Erythroblast (primary cell): ENCODE results near the gene ORM1.
"Not testable (repeated sequence)": the region's sequence is repeated elsewhere in the genome, so short reads cannot be mapped to it uniquely, and the experiment has no call there.

Experiments used
- DNase-seq, 2 experiments: peaks; one replicate each; lab custom pipeline; 2025; lab: John Stamatoyannopoulos, UW
- GATA1 ChIP-seq: IDR thresholded peaks from 2 replicates; pipeline ENCODE4 v1.6.1; 2011; ENCODE audit warnings: low read depth, mild to moderate bottlenecking, control low read depth, low read length, moderate library complexity
- POLR2A ChIP-seq: IDR thresholded peaks from 2 replicates; pipeline ENCODE4 v1.6.1; 2011; ENCODE audit warnings: mild to moderate bottlenecking, low read length

The ORM1 gene

GRCh38 chr9:114318416-114318815 is 4.5 kb upstream of the ORM1 start:
- no peak for TF ChIP-seq POLR2A
- TF ChIP-seq GATA1, result no peak
- DNase-seq, result no peak

GRCh38 chr9:114319147-114319546 is 3.8 kb upstream of the ORM1 start:
- no peak for DNase-seq
- TF ChIP-seq POLR2A (no peak), GATA1 (no peak)

GRCh38 chr9:114320710-114321109 is 2.2 kb upstream of the ORM1 start:
- DNase-seq, result not testable (repeated sequence)

GRCh38 chr9:114321759-114322158 is 1.1 kb upstream of the ORM1 start:
- no peak for DNase-seq

GRCh38 chr9:114322160-114322818 is 609 bp upstream of the ORM1 start:
- DNase-seq, result not testable (repeated sequence)

More at GRCh38 chr9:114321759-114322158, 1.1 kb upstream of the ORM1 start:
- no peak for TF ChIP-seq GATA1
- TF ChIP-seq POLR2A, result no peak

GRCh38 chr9:114323849-114324248 is 951 bp downstream of the ORM1 start:
- DNase-seq, result not testable (repeated sequence)

GRCh38 chr9:114324492-114324891 is 1.6 kb downstream of the ORM1 start:
- TF ChIP-seq GATA1, result no peak
- TF ChIP-seq POLR2A, result no peak
- no peak for DNase-seq

- not testable (repeated sequence) for DNase-seq
These were observed 2.1 kb downstream of the ORM1 start for GRCh38 chr9:114324965-114325364.

- not testable (repeated sequence) for DNase-seq
These were observed 2.9 kb downstream of the ORM1 start for GRCh38 chr9:114325684-114326254.

GRCh38 chr9:114327749-114328148 is 4.9 kb downstream of the ORM1 start:
- no peak for DNase-seq
- TF ChIP-seq GATA1, result no peak
- TF ChIP-seq POLR2A, result no peak

- not testable (repeated sequence) for DNase-seq
These were observed 5.5 kb downstream of the ORM1 start for GRCh38 chr9:114328357-114328820.

- not testable (repeated sequence) for DNase-seq
These were observed 6.2 kb downstream of the ORM1 start for GRCh38 chr9:114328937-114329624.

- DNase-seq, result not testable (repeated sequence)
These were observed 6.7 kb downstream of the ORM1 start, which contains the start of gene ORM2 for GRCh38 chr9:114329625-114330022. Gene ORM2 (plus strand): TSS chr9:114329869. CDS start chr9:114329905, 36 bp downstream.

GRCh38 chr9:114330636-114331035 is 7.7 kb downstream of the ORM1 start:
- TF ChIP-seq GATA1 (no peak), POLR2A (no peak)
- no peak for DNase-seq

- DNase-seq, result not testable (repeated sequence)
These were observed 8.6 kb downstream of the ORM1 start for GRCh38 chr9:114331229-114332195.

GRCh38 chr9:114332474-114333040 is 9.7 kb downstream of the ORM1 start:
- not testable (repeated sequence) for DNase-seq

- DNase-seq, result not testable (repeated sequence)
These were observed 10.8 kb downstream of the ORM1 start for GRCh38 chr9:114333718-114334117.
